Astrocyte (in vitro differentiated cells and primary cell): ENCODE measurements around the gene C6orf47. TPM values are rescaled to one million over a fixed set of nuclear protein-coding genes. Genes with fewer than 3 reads are reported as not detected.

Experiments
- DNase-seq: peaks from one replicate; pipeline ENCODE4 v3.0.0-alpha.2; 2010; ENCODE audit warnings: low read depth
- FAIRE-seq: peaks from 2 replicates; lab custom pipeline; 2011; peaks lifted over from hg19 to GRCh38; lab: Jason Lieb, UNC
- H2AFZ ChIP-seq: 2 replicates; pipeline ENCODE4 v1.6.0; 2012; ENCODE audit warnings: low read depth, low read length, inconsistent platforms
- H3K27ac ChIP-seq: 2 replicates; pipeline ENCODE4 v1.5.1; 2011; ENCODE audit warnings: low read depth, low read length, inconsistent platforms
- H3K27me3 ChIP-seq: 2 replicates; pipeline ENCODE4 v1.6.0; 2011; ENCODE audit warnings: low read length, inconsistent platforms; ENCODE audit not compliant: insufficient read depth
- H3K36me3 ChIP-seq: 2 replicates; pipeline ENCODE4 v1.5.1; 2011; ENCODE audit warnings: low read length, inconsistent platforms; ENCODE audit not compliant: insufficient read depth
- H3K4me1 ChIP-seq: 2 replicates; pipeline ENCODE4 v1.5.1; 2011; ENCODE audit warnings: low read length, inconsistent platforms; ENCODE audit not compliant: insufficient read depth
- H3K4me2 ChIP-seq: 2 replicates; pipeline ENCODE4 v1.6.0; 2012; ENCODE audit warnings: low read length, inconsistent platforms
- H3K4me3 ChIP-seq: 2 replicates; pipeline ENCODE4 v1.5.1; 2011; ENCODE audit warnings: low read depth, mild to moderate bottlenecking, low read length, inconsistent platforms; ENCODE audit not compliant: insufficient read depth
- H3K79me2 ChIP-seq: 2 replicates; pipeline ENCODE4 v1.6.0; 2012; ENCODE audit warnings: mild to moderate bottlenecking, low read length, inconsistent platforms; ENCODE audit not compliant: insufficient read depth
- H3K9ac ChIP-seq: 2 replicates; pipeline ENCODE4 v1.6.0; 2012; ENCODE audit warnings: mild to moderate bottlenecking, low read length, inconsistent platforms
- H3K9me3 ChIP-seq: 2 replicates; pipeline ENCODE4 v1.5.1; 2012; ENCODE audit warnings: low read depth, mild to moderate bottlenecking, low read length, inconsistent platforms; ENCODE audit not compliant: insufficient read depth
- H4K20me1 ChIP-seq: 2 replicates; pipeline ENCODE4 v1.6.0; 2012; ENCODE audit warnings: low read length, inconsistent platforms; ENCODE audit not compliant: insufficient read depth
- H3K27ac Mint-ChIP-seq: one replicate; pipeline ENCODE4 v1.8.0; 2021; ENCODE audit warnings: mild to moderate bottlenecking, mixed read lengths; ENCODE audit not compliant: unreplicated experiment
- H3K27me3 Mint-ChIP-seq: one replicate; pipeline ENCODE4 v1.8.0; 2021; ENCODE audit warnings: low read depth, mixed read lengths; ENCODE audit not compliant: unreplicated experiment
- H3K36me3 Mint-ChIP-seq: one replicate; pipeline ENCODE4 v1.8.0; 2021; ENCODE audit warnings: low read depth, mixed read lengths; ENCODE audit not compliant: unreplicated experiment
- H3K4me1 Mint-ChIP-seq: one replicate; pipeline ENCODE4 v1.8.0; 2021; ENCODE audit warnings: low read depth, mixed read lengths; ENCODE audit not compliant: unreplicated experiment
- H3K4me3 Mint-ChIP-seq: one replicate; pipeline ENCODE4 v1.8.0; 2021; ENCODE audit warnings: mild to moderate bottlenecking, moderate library complexity, mixed read lengths; ENCODE audit not compliant: unreplicated experiment
- H3K9me3 Mint-ChIP-seq: one replicate; pipeline ENCODE4 v1.8.0; 2021; ENCODE audit warnings: mild to moderate bottlenecking, mixed read lengths; ENCODE audit not compliant: unreplicated experiment
- EZH2 ChIP-seq: IDR thresholded peaks from 2 replicates; pipeline ENCODE4 v1.6.1; 2012; ENCODE audit warnings: mild to moderate bottlenecking, low read length, inconsistent platforms; ENCODE audit not compliant: insufficient read depth
- total RNA-seq: library from RNA; stranded (reverse); gene quantifications from 2 replicates; pipeline ENCODE4 v1.2.1, GENCODE V29; 2021
- TF ChIP-seq, protein P1 (sequence below): IDR thresholded peaks from 2 replicates; pipeline ENCODE4 v1.5.1; 2011; ENCODE audit warnings: low read depth, mild to moderate bottlenecking, inconsistent platforms, low read length, moderate library complexity; ENCODE audit not compliant: insufficient read depth

Gene C6orf47
- total RNA-seq, 1 donor from 2014 or later = 14.7 TPM

DNA sequence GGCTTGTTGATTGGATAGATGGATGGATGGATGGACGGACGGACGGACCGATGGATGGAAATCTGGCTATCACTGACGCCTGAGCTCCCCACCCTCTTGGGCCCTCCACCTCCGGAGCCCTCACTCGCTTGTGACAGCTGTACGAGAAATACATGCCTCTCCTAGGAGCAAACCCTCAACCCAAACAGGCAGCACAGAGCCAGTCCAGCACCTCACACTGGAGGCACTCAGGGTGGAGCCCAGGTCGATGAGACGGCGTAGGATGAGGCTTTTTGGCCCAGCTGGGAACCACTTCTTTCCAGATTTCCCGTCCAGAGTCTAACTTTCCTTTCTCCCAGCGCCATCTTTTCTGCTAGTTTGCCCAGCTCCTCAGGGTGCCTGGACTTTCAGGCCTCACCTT, 23.0 kb upstream of the C6orf47 start:
- Mint-ChIP-seq H3K27me3 (peaks cover 12% of the 10 kb centered on the region), H3K27ac (no peak overlapping the region), H3K36me3 (peaks cover 30% of the 10 kb centered on the region), H3K9me3 (no peaks in the 10 kb centered on the region), H3K4me3 (no peak overlapping the region), H3K4me1 (peaks cover 3% of the 10 kb centered on the region)
- no peak overlapping the region for H3K4me2 ChIP-seq
- no peaks in the 10 kb centered on the region for H3K9me3 ChIP-seq
- FAIRE-seq (no peak), DNase-seq (no peak)
- H3K36me3 ChIP-seq = peaks cover 12% of the 10 kb centered on the region
- H4K20me1 ChIP-seq = no peaks in the 10 kb centered on the region
- H3K27me3 ChIP-seq = no peaks in the 10 kb centered on the region
- no peak overlapping the region for H3K27ac ChIP-seq
- H3K9ac ChIP-seq = no peak overlapping the region
- no peak for TF ChIP-seq EZH2
- TF ChIP-seq, protein P1, sequence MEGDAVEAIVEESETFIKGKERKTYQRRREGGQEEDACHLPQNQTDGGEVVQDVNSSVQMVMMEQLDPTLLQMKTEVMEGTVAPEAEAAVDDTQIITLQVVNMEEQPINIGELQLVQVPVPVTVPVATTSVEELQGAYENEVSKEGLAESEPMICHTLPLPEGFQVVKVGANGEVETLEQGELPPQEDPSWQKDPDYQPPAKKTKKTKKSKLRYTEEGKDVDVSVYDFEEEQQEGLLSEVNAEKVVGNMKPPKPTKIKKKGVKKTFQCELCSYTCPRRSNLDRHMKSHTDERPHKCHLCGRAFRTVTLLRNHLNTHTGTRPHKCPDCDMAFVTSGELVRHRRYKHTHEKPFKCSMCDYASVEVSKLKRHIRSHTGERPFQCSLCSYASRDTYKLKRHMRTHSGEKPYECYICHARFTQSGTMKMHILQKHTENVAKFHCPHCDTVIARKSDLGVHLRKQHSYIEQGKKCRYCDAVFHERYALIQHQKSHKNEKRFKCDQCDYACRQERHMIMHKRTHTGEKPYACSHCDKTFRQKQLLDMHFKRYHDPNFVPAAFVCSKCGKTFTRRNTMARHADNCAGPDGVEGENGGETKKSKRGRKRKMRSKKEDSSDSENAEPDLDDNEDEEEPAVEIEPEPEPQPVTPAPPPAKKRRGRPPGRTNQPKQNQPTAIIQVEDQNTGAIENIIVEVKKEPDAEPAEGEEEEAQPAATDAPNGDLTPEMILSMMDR = no peak
- H3K4me1 ChIP-seq = peaks cover 11% of the 10 kb centered on the region
- H3K79me2 ChIP-seq = no peaks in the 10 kb centered on the region
- H2AFZ ChIP-seq = no peak overlapping the region
- H3K4me3 ChIP-seq = no peak overlapping the region

DNA sequence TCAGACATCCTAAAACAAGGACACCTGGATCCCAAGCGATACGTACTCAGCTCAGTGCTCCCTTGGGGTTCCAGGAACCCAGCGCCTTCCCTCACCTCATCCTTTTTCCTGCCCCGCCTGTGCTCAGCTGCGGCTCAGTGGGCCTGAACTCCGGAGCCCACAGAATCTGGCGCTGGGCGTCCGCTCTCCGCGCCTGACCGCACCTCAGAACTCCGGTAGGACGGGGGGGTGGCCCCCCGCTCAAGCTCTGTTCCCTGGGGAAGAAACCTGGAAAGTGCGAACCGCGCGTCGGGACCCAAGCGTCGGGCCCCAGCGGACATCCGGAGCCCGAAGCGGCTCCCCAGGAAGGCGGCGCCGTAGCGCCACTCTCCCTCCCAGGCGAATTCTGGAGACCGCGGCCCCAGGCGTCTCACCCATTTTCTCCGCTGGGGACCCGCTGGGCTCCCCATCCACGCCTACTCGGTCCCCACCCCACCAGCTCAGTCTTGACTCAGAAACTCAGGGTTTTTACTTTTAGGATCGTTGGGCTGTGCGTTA, 20.6 kb upstream of the C6orf47 start:
- peaks cover 18% of the 10 kb centered on the region for H3K36me3 Mint-ChIP-seq
- Histone ChIP-seq H3K4me1 (peaks cover 11% of the 10 kb centered on the region), H3K79me2 (no peaks in the 10 kb centered on the region), H3K36me3 (peaks cover 3% of the 10 kb centered on the region), H3K4me3 (peak overlapping the region; percentile 63), H3K9ac (peak overlapping the region; percentile 76), H3K4me2 (peak overlapping the region; percentile 96), H3K27ac (peak overlapping the region; percentile 39), H3K9me3 (no peaks in the 10 kb centered on the region), H3K27me3 (no peaks in the 10 kb centered on the region), H4K20me1 (no peaks in the 10 kb centered on the region), H2AFZ (peak overlapping the region; percentile 68)
- no peak for TF ChIP-seq EZH2
- TF ChIP-seq, protein P1 = no peak
- peaks cover 7% of the 10 kb centered on the region for H3K4me1 Mint-ChIP-seq
- DNase-seq = peak; percentile 10
- no peak overlapping the region for H3K27ac Mint-ChIP-seq
- peaks cover 12% of the 10 kb centered on the region for H3K27me3 Mint-ChIP-seq
- peak overlapping the region; percentile 51 for H3K4me3 Mint-ChIP-seq
- H3K9me3 Mint-ChIP-seq = no peaks in the 10 kb centered on the region
- FAIRE-seq = no peak
